Measurements from ENCODE around the gene PRKN.

The PRKN gene

DNA sequence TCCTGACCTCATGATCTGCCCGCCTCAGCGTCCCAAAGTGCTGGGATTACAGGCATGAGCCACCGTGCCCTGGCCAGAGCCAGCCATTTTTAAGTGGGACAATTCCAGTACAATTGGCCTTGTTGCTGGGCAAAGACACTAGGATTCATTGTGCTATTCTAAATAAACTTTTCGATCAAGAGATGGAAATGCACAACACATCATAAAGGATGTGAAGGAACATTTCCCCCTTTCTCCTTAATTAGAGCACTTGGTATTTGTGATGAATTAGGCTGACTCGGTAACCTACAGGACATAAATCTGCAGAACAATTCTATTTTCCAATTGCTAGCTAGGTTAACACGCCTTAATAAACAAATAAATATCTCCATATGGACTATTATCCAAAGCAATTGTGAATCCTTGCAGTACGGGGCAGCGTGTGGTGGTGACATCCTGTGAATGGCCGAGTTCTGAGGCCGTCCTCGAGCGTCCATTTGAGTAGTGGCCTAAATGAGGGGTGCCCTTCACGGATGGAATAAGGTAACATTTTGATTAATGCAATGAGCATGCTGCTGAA is 1047.5 kb downstream of the PRKN start:
- DNase-seq, result no peak

GRCh38 chr6:161677188-161677587 is 1050.4 kb downstream of the PRKN start:
- DNase-seq, result no peak

DNA sequence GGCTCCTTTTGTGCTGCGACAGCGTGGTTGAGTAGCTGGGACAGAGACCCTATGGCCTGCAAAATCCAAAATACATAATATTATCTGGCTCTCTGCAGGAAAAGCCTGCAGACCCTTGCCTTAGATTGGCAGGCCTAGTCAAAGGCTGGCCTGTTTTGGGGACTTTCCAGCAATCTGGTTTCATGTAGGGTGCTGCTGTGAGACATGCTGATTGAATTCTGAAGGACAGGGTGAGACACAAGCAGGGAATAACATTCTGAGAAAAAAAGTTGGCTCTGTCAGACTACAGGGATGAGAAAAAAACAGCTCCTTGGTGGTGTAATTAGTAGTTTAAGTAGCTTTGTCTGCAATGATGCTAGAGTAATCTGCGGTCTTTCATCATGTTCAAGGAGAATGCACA is 1051.0 kb downstream of the PRKN start:
- no peak for DNase-seq

- no peak for DNase-seq
Measured at GRCh38 chr6:161674930-161675682, 1052.5 kb downstream of the PRKN start.

- no peak for DNase-seq
Measured at GRCh38 chr6:161673026-161673425, 1054.5 kb downstream of the PRKN start.

- no peak for DNase-seq
Measured at GRCh38 chr6:161671117-161671516, 1056.4 kb downstream of the PRKN start.

DNA sequence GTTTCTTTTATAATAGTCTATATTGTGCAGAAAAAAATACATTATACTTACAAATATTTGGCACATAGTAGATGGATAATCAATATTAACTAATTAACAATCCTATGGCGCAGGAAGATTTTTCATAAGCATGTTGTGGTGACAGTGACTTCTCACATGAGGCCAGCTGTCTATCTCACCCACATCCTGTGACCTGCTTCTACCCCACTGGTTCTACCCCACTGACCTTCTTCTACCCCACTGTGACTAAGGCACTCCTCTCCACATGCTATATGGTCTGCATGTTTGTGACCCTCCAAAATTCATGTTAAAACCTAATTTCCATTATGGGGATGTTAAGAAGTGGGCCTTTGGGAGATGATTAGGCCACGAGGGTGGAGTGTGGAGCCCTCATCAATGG is 1058.9 kb downstream of the PRKN start:
- DNase-seq, result no peak

GRCh38 chr6:161667957-161668356 is 1059.6 kb downstream of the PRKN start:
- no peak for DNase-seq

DNA sequence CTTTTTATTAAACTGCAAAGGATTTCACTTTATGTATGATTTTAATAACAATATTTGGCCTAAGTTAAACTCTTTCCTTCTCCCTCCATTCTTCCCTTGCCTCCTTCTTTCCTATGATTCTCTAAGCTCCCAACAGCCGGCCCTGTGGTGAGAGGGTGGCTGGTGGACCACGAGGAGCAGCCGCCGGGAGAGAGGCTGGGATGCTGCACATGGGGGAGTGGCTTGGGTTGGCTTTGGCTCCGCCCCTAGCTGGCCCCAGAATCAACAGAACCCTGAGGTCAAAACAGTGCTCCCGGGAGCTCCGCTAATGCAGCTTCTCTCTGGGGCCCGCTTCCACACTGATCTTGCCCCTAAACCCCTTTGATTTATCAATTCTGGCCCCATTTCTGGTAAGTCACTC is 1063.9 kb downstream of the PRKN start:
- no peak for DNase-seq

DNA sequence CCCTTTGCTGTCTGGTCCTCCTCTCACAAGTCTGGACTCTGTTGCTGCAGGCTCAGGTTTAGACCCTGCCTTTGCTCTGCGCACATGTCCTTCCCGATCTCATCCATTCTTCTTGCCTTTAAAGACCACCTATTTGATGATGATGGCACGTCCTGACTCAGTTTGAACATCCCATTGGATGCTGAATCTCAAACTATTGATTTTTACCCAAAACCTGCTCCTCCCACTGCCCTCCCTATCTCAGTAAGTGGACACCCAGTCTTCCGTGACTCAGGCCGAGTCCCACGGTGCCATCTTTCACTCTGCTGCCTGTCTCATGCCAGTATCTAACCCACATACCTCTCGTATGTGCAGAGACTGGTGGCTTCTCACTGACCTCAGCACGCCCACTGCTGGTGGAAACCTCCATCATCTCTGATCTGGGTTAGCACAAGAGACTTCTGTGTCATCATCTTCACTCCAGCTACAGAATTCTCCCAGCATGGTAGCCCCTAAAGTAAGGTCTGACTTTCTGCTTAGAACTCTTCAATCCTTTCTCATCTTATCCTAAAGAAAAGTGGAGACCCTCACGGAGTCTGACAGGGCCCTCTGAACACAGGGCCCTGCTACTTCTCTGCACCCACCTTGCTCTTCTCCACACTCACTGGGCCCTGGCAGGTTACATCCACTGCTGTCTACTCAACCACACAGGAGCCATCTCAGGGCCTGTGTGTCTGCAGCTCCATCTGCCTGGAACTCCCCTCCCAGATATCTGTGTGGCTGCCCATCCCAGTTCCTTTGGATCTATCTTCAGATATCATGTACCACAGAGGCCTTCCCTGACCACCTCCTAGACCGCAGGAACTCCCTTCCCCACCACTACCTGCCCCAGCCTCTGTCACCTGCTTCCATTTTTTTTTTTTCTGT is 1066.6 kb downstream of the PRKN start:
- no peak for DNase-seq

- no peak for DNase-seq
Measured at GRCh38 chr6:161658211-161658610, 1069.4 kb downstream of the PRKN start.

DNA sequence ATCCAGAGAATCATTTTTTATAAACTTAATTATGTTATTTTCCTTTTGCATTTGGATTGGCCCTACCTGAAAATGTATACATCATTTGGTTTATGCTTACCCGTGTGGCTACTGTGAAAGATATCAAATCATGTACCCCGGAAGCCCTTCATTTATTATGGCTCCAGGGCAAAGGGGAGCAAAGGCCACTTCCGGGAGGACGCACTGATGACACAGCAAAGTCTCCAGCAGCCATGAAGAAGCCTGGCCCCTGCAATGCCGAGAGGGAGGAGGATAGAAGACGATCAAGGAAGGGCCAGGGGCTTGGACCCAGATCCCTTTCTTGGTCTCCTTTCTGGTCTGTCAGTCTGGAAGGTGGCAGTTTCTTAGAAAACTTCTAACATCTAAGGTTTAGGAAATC is 1073.4 kb downstream of the PRKN start:
- DNase-seq, result no peak

- DNase-seq, result no peak
Measured at GRCh38 chr6:161651949-161652348, 1075.6 kb downstream of the PRKN start.

DNA sequence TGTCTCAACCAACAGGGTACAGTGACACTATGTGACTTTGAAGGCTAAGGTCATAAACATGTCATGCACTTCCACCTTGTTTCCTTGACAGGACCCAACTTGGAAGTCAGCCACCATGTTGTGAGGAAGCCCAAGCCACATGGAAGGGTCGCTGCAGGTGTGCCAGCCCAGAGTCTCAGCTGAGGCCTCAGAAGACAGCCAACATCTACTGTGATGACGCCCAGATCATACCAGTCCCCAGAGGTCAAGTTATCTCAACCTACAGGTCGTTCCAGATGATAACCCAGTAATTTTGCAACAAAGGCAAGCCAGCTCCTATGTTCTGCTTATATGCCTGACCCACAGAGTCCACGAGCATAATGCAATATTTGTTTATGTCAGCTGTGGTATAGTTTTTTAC is 1077.7 kb downstream of the PRKN start:
- no peak for DNase-seq

GRCh38 chr6:161649068-161649467 is 1078.5 kb downstream of the PRKN start:
- no peak for DNase-seq

DNA sequence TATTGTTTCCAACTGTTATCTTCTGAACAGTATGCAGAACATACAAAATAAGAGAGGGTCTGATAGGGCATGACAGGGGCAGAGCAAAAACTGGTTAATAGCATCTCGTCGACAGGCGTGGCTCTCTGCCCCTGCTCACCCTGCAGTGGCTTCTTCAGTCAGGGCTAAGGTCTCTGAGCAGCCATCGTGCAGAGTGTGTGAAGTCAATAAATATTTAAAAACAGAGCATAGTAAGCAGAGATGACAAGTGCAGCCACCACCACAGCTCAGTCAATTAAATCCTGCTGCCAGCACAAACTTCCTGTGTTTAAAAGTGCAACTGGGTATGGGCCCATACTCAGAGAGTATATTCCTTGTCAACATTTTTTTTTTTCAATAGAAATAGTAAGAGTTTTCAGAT is 1080.3 kb downstream of the PRKN start:
- no peak for DNase-seq

DNA sequence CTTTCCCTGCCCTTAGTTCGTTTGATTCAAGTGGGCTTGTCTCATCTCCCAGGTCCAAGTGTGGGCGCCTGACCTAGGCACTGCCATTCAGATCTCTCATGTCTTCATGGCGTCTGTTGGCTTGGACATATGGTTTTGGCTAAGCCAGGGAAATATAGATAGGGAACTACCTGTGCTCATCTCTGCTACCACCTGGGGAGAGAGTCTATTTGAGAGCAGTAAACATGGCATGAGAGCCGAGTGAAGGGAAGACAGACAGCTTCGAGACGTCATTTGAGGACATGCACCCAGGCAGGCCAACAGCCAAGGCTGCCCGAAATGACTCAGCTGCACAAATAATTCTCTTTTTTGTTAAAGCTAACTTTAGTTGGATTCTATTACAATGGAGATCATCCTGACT is 1083.0 kb downstream of the PRKN start:
- DNase-seq, result no peak

DNA sequence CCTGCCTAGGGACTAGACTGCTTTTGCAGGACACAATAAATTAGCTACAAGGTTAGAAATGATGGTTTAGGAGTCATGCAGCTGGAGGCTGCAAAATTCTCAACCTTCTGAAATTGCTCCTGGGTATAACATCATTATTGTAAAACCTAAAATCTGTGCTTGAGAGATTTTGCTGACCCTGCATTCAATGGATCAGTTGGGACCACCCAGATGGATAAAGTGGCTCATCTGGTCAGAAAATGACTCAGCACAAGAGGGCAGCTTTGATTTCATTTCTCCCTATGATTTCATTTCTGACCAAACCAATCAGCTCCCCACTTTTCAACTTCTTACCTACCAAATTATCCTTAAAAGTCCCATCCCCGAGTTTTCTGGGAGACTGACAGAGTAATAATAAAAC is 1086.4 kb downstream of the PRKN start:
- no peak for DNase-seq

DNA sequence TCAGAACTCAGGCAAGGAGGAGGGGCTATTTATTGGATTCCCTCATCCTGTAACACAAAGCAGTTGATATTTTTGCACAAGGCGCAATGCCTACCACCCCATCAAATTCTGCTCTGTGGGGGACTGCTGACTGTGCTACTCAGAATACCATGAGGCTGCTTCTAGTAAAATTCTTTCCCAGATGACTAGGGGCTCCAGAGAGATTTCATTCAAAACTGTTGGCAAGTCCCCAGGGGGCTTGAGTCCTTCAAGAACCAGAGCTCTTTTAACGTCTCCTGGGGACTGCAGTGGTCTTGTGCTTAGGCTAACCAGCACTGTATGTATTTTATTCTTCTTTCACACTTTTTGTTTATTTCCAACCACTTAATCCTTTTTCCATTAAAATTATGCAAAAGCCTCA is 1087.8 kb downstream of the PRKN start:
- DNase-seq, result no peak

DNA sequence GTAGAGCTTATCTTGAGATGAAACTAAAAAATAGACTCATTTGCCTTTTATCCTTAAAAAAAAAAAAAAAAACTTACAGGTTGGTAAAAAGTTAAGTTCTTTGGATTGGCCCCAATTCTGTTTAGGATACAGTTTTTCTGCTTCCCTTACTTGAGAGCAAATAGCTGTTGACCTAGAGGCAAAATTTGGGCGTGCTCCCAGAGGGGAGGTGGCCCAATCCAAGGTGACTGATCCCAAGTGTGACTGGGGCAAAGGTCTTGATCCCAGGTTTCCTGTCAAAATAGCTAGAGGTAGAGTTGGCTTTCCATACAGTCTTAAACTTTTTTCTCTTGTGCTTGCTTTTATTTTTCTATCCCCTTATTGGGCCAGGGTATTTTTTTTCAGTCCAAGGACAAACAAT is 1089.9 kb downstream of the PRKN start:
- DNase-seq, result no peak

- no peak for DNase-seq
Measured at GRCh38 chr6:161636882-161637430, 1090.6 kb downstream of the PRKN start.

GRCh38 chr6:161635975-161636374 is 1091.6 kb downstream of the PRKN start:
- no peak for DNase-seq

- DNase-seq, result no peak
Measured at GRCh38 chr6:161634916-161635315, 1092.7 kb downstream of the PRKN start.
